ENCODE data around the gene PCDHGB4.
A peak's percentile ranks its signal among the peaks of the same experiment; 100 is the strongest.
"Not testable (repeated sequence)": the region's sequence is repeated elsewhere in the genome, so short reads cannot be mapped to it uniquely, and the experiment has no call there.

PCDHGB4 gene

DNA sequence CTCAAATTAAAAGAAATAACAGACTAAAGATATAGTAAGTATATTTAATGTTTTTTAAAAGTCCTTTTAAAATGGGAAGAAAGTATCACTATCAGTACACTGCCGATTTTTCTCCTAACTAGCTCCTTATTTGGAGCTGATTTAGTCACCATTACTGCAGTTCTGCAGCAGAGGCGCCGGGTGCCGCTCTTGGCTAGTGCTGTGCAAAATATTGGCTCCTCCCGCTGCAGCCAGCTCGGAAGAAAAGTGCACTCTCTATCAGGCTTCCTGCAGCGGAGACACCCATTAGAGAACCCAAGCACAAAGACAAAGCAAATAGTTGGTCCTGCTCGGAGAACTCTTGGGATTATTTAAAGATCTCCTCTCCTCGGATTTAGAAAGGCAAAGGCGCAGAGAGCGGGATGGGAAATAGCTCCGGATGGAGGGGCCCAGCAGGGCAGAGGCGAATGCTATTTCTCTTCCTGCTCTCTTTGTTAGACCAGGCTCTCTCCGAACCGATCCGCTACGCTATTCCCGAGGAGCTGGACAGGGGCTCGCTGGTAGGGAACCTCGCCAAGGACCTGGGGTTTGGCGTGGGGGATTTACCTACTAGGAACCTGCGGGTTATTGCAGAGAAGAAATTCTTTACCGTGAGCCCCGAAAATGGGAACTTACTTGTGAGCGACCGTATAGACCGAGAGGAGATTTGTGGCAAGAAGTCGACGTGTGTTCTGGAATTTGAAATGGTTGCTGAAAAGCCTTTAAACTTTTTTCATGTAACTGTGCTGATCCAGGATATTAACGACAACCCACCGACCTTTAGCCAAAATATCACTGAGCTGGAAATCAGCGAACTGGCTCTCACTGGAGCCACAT is 17.3 kb upstream of the PCDHGB4 start, which contains the start of gene PCDHGB3:
Gene PCDHGB3 (plus strand): TSS at position 249 of the 855 bp plus-strand sequence. CDS start 153 bp downstream, at position 402.
- peak; percentile 7 for DNase-seq

DNA sequence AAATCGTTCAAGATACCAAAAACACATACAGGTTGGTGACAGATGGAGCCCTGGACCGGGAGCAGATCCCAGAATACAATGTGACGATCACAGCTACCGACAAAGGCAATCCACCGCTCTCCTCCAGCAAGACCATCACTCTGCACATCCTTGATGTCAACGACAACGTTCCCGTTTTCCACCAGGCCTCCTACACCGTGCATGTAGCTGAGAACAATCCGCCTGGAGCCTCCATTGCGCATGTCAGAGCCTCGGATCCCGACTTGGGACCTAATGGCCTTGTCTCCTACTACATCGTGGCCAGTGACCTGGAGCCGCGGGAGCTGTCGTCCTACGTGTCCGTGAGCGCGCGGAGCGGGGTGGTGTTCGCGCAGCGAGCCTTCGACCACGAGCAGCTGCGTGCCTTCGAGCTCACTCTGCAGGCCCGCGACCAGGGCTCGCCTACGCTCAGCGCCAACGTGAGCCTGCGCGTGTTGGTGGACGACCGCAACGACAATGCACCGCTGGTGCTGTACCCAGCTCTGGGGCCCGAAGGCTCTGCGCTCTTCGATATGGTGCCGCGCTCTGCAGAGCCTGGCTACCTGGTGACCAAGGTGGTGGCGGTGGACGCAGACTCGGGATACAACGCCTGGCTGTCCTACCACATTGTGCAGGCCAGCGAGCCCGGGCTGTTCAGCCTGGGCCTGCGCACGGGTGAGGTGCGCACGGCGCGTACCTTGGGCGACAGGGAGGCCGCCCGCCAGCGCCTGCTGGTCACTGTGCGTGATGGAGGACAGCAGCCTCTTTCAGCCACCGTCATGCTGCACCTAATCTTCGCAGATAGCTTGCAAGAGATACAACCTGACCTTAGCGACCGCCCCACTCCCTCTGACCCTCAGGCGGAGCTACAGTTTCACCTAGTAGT is 15.7 kb upstream of the PCDHGB4 start:
- DNase-seq = no peak

DNA sequence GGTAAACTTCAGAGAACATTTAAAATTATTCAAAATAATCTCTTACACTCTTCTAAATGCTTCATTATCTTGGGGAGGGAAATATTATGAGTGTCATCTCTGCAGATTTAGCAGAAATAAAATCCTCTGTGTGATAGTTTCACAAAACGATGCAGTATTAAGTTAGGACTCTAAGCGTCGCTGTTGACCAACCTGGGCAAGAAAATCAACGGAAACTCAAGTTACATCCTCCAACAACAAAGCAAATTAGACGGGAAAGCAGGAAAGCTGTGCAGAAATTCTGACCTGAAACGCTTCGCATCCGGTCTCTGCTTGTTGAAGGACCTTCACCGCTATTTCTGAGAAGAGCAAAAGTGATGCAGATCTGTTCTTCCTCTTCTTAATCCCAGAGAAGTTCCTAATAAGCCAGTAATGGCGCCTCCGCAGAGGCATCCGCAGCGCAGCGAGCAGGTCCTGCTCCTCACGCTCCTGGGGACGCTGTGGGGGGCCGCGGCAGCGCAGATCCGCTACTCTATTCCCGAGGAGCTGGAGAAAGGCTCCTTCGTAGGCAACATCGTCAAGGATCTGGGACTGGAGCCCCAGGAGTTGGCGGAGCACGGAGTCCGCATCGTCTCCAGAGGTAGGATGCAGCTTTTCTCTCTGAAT is 13.7 kb upstream of the PCDHGB4 start, which contains the start of gene PCDHGA6:
Gene PCDHGA6 (plus strand): TSS at position 219 of the 645 bp plus-strand sequence. CDS start 193 bp downstream, at position 412.
- peak; percentile 4 for DNase-seq

DNA sequence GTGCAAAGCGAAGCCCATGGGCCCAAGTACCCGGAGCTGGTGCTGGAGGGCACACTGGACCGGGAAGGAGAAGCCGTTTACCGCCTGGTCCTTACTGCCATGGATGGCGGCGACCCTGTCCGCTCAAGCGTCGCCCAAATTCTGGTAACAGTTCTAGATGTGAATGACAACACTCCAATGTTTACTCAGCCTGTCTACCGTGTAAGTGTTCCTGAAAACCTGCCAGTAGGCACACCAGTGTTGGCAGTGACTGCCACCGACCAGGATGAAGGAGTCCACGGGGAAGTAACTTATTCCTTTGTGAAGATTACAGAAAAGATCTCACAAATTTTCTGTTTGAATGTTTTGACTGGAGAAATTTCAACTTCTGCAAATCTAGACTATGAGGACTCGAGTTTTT is 12.9 kb upstream of the PCDHGB4 start:
- no peak for DNase-seq

DNA sequence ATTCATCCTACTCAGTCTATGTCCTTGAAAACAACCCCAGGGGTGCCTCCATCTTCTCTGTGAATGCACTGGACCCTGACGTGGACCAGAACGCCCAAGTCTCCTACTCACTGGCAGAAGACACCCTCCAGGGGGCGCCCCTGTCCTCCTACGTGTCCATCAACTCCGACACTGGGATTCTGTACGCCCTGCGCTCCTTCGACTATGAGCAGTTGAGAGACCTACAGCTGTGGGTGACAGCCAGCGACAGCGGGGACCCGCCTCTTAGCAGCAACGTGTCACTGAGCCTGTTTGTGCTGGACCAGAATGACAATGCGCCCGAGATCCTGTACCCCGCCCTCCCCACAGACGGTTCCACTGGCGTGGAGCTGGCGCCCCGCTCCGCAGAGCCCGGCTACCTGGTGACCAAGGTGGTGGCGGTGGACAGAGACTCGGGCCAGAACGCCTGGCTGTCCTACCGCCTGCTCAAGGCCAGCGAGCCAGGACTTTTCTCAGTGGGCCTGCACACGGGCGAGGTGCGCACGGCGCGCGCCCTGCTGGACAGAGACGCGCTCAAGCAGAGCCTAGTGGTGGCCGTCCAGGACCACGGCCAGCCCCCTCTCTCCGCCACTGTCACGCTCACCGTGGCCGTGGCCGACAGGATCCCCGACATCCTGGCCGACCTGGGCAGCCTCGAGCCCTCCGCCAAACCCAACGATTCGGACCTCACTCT is 11.9 kb upstream of the PCDHGB4 start:
- not testable (repeated sequence) for DNase-seq

DNA sequence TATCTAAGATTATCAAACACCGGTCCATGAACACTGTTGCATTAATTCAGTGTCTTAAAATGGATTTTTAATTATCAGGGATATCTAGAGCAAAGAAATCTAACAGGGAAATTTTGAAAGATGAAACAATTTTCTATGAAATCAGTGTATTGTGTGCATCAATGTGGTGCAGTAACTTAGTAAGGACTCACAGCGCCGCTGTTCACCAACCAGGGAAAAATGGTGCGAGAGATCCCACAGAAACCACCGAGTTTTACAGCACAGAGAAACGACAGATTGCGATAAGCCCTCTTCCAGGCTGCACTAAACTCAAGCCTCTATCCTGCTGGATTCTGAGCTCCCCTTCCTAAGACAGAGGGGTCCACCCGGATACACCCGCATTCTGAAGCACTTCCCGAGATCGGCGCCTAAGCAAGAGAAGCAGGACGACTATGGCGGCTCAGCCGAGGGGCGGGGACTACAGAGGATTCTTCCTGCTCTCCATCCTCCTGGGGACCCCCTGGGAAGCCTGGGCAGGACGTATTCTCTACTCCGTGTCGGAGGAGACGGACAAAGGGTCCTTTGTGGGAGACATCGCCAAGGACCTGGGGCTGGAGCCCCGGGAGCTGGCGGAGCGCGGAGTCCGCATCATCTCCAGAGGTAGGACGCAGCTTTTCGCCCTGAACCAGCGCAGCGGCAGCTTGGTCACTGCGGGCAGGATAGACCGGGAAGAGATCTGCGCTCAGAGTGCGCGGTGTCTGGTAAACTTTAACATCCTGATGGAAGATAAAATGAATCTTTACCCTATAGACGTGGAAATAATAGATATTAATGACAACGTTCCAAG is 4.8 kb upstream of the PCDHGB4 start, which contains the start of gene PCDHGA7:
Gene PCDHGA7 (plus strand): TSS at position 274 of the 826 bp plus-strand sequence. CDS start 158 bp downstream, at position 432.
- DNase-seq = no peak

DNA sequence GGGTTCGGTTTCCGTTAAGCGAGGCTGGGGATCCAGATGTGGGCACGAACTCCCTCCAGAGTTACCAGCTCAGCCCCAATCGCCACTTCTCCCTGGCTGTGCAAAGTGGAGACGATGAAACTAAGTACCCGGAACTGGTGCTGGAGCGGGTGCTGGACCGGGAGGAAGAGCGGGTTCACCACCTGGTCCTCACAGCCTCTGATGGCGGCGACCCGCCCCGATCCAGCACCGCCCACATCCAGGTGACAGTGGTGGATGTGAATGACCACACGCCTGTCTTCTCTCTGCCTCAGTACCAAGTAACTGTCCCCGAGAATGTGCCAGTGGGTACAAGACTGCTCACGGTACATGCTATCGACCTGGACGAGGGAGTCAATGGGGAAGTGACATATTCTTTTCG is 4.2 kb upstream of the PCDHGB4 start:
- no peak for DNase-seq

DNA sequence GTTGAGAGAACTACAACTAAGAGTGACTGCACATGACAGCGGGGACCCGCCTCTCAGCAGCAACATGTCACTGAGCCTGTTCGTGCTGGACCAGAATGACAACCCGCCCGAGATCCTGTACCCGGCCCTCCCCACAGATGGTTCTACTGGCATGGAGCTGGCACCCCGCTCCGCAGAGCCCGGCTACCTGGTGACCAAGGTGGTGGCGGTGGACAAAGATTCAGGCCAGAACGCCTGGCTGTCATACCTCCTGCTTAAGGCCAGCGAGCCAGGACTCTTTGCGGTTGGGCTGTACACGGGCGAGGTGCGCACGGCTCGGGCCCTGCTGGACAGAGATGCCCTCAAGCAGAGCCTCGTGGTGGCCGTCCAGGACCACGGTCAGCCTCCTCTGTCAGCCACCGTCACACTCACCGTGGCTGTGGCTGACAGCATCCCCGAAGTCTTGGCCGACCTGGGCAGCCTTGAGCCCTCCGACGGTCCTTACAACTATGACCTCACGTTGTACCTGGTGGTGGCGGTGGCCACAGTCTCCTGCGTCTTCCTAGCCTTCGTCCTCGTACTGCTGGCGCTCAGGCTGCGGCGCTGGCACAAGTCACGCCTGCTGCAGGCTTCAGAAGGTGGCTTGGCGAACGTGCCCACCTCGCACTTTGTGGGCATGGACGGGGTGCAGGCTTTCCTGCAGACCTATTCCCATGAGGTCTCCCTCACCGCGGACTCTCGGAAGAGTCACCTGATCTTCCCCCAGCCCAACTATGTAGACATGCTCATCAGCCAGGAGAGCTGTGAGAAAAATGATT is 2.8 kb upstream of the PCDHGB4 start:
- DNase-seq = no peak

DNA sequence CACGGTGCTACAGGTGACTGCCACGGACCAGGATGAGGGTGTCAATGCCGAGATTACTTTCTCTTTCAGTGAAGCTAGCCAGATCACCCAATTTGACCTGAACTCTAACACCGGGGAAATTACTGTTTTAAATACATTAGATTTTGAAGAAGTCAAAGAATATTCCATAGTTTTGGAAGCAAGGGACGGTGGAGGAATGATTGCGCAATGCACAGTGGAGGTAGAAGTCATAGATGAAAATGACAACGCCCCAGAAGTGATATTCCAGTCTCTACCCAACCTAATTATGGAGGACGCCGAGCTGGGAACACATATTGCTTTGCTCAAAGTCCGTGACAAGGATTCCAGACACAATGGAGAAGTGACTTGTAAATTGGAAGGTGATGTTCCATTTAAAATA is 1.2 kb downstream of the PCDHGB4 start:
- no peak for DNase-seq

DNA sequence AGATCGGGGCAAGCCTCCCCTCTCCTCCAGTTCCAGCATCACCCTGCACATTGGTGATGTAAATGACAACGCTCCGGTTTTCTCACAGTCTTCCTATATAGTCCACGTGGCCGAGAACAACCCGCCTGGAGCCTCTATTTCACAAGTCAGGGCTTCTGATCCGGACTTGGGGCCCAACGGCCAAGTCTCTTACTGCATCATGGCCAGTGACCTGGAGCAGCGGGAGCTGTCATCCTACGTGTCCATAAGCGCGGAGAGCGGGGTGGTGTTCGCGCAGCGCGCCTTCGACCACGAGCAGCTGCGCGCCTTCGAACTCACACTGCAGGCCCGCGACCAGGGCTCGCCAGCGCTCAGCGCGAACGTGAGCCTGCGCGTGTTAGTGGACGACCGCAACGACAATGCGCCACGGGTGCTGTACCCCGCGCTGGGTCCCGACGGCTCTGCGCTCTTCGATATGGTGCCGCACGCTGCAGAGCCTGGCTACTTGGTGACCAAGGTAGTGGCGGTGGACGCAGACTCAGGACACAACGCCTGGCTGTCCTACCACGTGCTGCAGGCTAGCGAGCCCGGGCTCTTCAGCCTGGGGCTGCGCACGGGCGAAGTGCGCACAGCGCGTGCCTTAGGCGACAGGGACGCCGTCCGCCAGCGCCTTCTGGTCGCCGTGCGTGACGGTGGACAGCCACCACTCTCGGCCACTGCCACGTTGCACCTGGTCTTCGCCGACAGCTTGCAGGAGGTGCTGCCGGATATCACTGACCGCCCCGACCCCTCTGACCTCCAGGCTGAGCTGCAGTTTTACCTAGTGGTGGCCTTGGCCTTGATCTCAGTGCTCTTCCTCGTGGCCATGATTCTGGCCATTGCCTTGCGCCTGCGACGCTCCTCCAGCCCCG is 1.9 kb downstream of the PCDHGB4 start:
- DNase-seq = no peak

DNA sequence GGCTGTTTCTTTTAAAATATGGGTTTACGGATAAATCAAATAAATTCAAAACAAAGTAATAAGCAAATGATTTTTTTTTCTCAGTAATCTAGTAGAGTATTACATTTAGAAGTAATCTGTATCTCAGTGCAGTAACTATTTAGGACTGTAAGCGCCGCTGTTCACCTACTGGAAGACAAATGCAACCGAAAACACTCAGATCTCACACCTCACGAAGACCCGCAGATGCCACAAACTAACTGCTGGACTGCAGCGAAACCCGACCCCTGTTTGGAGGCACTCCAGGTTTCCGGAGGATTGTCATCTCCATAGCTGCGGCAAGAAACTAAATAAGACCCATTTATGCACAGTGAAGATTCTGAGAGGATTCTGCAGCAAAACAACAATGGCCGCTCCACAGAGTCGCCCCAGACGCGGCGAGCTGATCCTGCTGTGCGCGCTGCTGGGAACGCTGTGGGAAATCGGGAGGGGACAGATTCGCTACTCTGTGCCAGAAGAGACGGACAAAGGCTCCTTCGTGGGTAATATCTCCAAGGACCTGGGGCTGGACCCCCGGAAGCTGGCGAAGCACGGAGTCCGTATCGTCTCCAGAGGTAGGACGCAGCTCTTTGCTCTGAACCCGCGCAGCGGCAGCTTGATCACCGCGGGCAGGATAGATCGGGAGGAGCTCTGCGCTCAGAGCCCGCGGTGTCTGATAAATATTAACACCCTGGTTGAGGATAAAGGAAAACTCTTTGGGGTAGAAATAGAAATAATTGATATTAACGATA is 5.1 kb downstream of the PCDHGB4 start, which contains the start of gene PCDHGA8:
Gene PCDHGA8 (plus strand): TSS at position 205 of the 770 bp plus-strand sequence. CDS start 181 bp downstream, at position 386.
- no peak for DNase-seq

DNA sequence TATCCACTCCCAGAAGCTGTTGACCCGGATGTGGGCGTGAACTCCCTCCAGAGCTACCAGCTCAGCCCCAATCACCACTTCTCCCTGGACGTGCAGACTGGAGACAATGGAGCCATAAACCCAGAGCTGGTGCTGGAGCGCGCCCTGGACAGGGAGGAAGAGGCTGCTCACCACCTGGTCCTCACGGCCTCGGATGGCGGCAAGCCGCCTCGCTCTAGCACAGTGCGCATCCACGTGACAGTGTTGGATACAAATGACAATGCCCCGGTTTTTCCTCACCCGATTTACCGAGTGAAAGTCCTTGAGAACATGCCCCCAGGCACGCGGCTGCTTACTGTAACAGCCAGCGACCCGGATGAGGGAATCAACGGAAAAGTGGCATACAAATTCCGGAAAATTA is 5.8 kb downstream of the PCDHGB4 start:
- DNase-seq = no peak

DNA sequence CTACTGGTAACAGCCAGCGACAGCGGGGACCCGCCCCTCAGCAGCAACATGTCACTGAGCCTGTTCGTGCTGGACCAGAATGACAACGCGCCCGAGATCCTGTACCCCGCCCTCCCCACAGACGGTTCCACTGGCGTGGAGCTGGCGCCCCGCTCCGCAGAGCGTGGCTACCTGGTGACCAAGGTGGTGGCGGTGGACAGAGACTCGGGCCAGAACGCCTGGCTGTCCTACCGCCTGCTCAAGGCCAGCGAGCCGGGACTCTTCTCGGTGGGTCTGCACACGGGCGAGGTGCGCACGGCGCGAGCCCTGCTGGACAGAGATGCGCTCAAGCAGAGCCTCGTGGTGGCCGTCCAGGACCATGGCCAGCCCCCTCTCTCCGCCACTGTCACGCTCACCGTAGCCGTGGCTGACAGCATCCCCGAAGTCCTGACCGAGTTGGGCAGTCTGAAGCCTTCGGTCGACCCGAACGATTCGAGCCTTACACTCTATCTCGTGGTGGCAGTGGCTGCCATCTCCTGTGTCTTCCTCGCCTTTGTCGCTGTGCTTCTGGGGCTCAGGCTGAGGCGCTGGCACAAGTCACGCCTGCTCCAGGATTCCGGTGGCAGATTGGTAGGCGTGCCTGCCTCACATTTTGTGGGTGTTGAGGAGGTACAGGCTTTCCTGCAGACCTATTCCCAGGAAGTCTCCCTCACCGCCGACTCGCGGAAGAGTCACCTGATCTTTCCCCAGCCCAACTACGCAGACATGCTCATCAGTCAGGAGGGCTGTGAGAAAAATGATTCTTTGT is 7.1 kb downstream of the PCDHGB4 start:
- DNase-seq = not testable (repeated sequence)

DNA sequence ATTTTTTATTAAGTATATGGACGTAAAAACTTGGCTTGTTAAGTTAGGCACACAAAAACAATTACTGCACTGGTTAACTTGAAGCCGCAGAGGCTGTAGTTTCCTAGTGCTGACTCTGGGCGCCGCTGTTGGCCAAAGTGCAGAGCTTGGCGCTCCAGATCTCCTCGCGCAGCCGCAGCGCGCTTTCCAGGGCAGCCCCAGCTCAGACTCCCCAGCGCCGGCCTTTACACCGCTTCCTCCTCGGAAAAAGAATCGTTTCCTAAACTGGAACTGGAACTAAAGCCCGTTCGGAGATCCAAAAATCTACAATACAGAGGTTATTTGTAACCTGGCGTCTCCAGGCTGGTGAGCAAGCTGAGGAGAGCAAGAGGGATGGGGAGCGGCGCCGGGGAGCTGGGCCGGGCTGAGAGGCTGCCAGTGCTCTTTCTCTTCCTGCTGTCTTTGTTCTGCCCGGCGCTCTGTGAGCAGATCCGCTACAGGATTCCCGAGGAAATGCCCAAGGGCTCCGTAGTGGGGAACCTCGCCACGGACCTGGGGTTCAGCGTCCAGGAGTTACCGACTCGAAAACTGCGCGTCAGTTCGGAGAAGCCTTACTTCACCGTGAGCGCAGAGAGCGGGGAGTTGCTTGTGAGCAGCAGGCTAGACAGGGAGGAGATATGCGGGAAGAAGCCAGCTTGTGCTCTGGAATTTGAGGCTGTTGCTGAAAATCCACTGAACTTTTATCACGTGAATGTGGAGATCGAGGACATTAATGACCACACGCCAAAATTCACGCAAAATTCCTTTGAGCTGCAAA is 10.5 kb downstream of the PCDHGB4 start, which contains the start of gene PCDHGB5:
Gene PCDHGB5 (plus strand): TSS at position 192 of the 796 bp plus-strand sequence. CDS start 181 bp downstream, at position 373.
- peak; percentile 34 for DNase-seq

DNA sequence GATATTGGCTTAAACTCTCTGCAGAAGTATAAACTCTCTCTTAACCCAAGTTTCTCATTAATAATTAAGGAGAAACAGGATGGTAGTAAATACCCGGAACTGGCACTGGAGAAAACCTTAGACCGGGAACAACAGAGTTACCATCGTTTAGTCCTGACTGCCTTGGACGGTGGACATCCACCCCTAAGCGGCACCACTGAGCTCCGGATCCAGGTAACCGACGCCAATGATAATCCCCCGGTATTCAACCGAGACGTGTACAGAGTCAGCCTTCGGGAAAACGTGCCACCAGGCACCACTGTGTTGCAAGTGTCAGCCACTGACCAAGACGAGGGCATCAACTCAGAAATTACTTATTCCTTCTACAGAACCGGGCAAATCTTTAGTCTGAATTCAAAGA is 11.1 kb downstream of the PCDHGB4 start:
- DNase-seq = no peak

DNA sequence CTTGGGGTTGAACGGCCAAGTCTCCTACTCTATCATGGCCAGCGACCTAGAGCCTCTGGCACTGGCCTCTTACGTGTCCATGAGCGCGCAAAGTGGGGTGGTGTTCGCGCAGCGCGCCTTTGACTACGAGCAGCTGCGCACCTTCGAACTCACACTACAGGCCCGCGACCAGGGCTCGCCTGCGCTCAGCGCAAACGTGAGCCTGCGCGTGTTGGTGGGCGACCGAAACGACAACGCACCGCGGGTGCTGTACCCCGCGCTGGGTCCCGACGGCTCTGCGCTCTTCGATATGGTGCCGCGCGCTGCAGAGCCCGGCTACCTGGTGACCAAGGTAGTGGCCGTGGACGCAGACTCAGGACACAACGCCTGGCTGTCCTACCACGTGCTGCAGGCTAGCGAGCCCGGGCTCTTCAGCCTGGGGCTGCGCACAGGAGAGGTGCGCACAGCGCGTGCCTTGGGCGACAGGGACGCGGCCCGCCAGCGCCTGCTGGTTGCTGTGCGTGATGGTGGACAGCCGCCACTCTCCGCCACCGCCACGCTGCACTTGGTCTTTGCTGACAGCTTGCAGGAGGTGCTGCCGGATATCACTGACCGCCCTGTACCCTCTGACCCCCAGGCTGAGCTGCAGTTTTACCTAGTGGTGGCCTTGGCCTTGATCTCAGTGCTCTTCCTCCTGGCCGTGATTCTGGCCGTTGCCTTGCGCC is 12.2 kb downstream of the PCDHGB4 start:
- no peak for DNase-seq

Measured in hematopoietic multipotent progenitor cell treated with erythropoietin and hydrocortisone succinate and interleukin-3 and kit ligand, for 8 days (in vitro differentiated cells).